Neural progenitor cell (in vitro differentiated cells): ENCODE results near the gene ARHGEF19. TPM values are rescaled to one million over a fixed set of nuclear protein-coding genes. Genes with fewer than 3 reads are reported as not detected.

Source experiments
- DNase-seq: peaks from one replicate; pipeline ENCODE4 v3.0.0-alpha.2; 2016; ENCODE audit warnings: low spot score
- H2AFZ ChIP-seq: fragments of 200-600 bp; sonication (generic); replicated peaks from 2 replicates; pipeline ENCODE4 v1.6.1; 2016; ENCODE audit warnings: antibody characterized with exemption
- H3F3A ChIP-seq: fragments of 200-600 bp; sonication (generic); 2 replicates; pipeline ENCODE4 v1.6.1; 2016; ENCODE audit warnings: antibody characterized with exemption, low read depth
- H3K27ac ChIP-seq: fragments of 200-600 bp; sonication (generic); 2 replicates; pipeline ENCODE4 v1.5.1; 2016; ENCODE audit warnings: mild to moderate bottlenecking
- H3K27me3 ChIP-seq: fragments of 200-600 bp; sonication (generic); 2 replicates; pipeline ENCODE4 v1.6.1; 2016; ENCODE audit warnings: mild to moderate bottlenecking, moderate library complexity
- H3K36me3 ChIP-seq: fragments of 200-600 bp; sonication (generic); 2 replicates; pipeline ENCODE4 v1.5.1; 2016
- H3K4me1 ChIP-seq: fragments of 200-600 bp; sonication (generic); 2 replicates; pipeline ENCODE4 v1.6.1; 2016; ENCODE audit warnings: mixed run types
- H3K4me2 ChIP-seq: fragments of 200-600 bp; sonication (generic); 2 replicates; pipeline ENCODE4 v1.6.1; 2016
- H3K4me3 ChIP-seq: fragments of 200-600 bp; sonication (generic); 2 replicates; pipeline ENCODE4 v1.5.1; 2016
- H3K79me2 ChIP-seq: fragments of 200-600 bp; sonication (generic); 2 replicates; pipeline ENCODE4 v1.6.1; 2016; ENCODE audit warnings: low read depth
- H3K9ac ChIP-seq: fragments of 200-600 bp; sonication (generic); 2 replicates; pipeline ENCODE4 v1.6.1; 2016
- H3K9me3 ChIP-seq: fragments of 200-600 bp; sonication (generic); 2 replicates; pipeline ENCODE4 v1.5.1; 2016; ENCODE audit warnings: low read depth
- H4K20me1 ChIP-seq: fragments of 200-600 bp; sonication (generic); 2 replicates; pipeline ENCODE4 v1.6.1; 2016; ENCODE audit warnings: low read depth
- H3K27ac Mint-ChIP-seq: 3 replicates; pipeline ENCODE4 v1.8.0; 2021; ENCODE audit warnings: mixed read lengths
- H3K27me3 Mint-ChIP-seq: 2 replicates; pipeline ENCODE4 v1.8.0; 2022; ENCODE audit warnings: low read depth, mild to moderate bottlenecking, inconsistent platforms, moderate library complexity, mixed read lengths; ENCODE audit not compliant: insufficient read depth
- H3K36me3 Mint-ChIP-seq: 3 replicates; pipeline ENCODE4 v1.8.0; 2021; ENCODE audit warnings: mixed read lengths
- H3K4me1 Mint-ChIP-seq: 3 replicates; pipeline ENCODE4 v1.8.0; 2021; ENCODE audit warnings: mixed read lengths
- H3K4me3 Mint-ChIP-seq: 3 replicates; pipeline ENCODE4 v1.8.0; 2021; ENCODE audit warnings: mild to moderate bottlenecking, moderate library complexity, mixed read lengths
- H3K9me3 Mint-ChIP-seq: 3 replicates; pipeline ENCODE4 v1.8.0; 2020; ENCODE audit warnings: mixed read lengths
- EZH2 ChIP-seq: fragments of 200-600 bp; sonication (generic); IDR thresholded peaks from 2 replicates; pipeline ENCODE4 v1.6.1; 2017; ENCODE audit warnings: antibody characterized with exemption, mild to moderate bottlenecking, moderate library complexity
- EZH2phosphoT487 ChIP-seq: fragments of 200-600 bp; sonication (generic); IDR thresholded peaks from 2 replicates; pipeline ENCODE4 v1.6.1; 2017; ENCODE audit warnings: antibody characterized with exemption
- total RNA-seq: library from RNA; depleted of rRNA; stranded (reverse); fragments of >200 nt; gene quantifications from 2 replicates; pipeline ENCODE4 v1.2.3, GENCODE V29; 2015; ENCODE audit warnings: low replicate concordance
- TF ChIP-seq, protein P1 (sequence below): fragments of 200-600 bp; sonication (generic); IDR thresholded peaks from 2 replicates; pipeline ENCODE4 v1.5.1; 2017; ENCODE audit warnings: antibody characterized with exemption, mild to moderate bottlenecking

ARHGEF19 gene
- total RNA-seq, result 10.9 and 22.2 TPM in 2 replicates

DNA sequence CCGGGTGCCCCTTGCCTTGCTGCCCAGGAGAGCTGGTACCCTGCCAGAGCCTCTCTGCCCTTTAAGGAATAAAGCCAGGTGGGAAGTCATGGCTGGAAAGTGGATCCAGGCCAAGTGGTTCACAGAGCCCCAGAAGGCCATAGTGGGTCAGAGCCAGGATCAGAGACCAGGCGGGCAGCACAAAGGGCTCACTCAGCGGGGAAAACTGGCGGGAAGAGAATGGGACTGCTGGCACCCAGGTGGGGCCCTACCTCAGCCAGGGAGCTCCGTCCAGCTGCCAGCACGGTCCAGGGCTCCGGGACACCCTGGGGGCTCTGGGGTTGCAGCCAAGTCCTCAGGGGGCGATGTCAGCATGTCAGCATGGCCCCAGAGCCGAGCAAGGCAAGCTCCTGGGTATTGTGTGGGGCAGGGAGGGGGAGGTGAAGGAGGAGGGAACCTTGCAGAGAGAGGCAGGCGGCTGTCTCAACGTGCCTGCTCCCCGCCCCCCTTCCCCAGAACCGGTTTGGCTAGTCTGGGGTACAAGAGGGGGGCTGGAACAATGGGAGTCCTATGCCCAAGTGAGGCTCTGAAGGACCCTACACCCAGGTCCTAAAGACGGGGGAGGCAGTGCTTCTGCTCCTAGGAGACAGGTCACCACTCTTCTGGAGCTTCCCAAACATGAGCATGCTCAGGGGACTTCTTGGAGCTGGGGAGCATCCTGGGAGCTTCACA is at the start of gene ARHGEF19:
Gene ARHGEF19, minus strand, starts transcription at position 402 of the 711 bp plus-strand sequence. CDS start 3,598 bp downstream, outside the sequence.
- peaks cover 25% of the 10 kb centered on the region for H3F3A ChIP-seq
- Mint-ChIP-seq H3K27ac (peak within 1 kb of the TSS; percentile 35), H3K27me3 (peaks cover 16% of the 10 kb centered on the region), H3K36me3 (no peaks in the 10 kb centered on the region), H3K4me1 (peaks cover 35% of the 10 kb centered on the region), H3K9me3 (no peaks in the 10 kb centered on the region), H3K4me3 (no peak within 1 kb of the TSS)
- H2AFZ ChIP-seq, result peak within 1 kb of the TSS; percentile 82
- peaks cover 20% of the 10 kb centered on the region for H3K4me1 ChIP-seq
- peak within 1 kb of the TSS; percentile 18 for H3K9ac ChIP-seq
- DNase-seq, result peak; percentile 54
- peak within 1 kb of the TSS; percentile 37 for H3K4me3 ChIP-seq
- no peaks in the 10 kb centered on the region for H3K79me2 ChIP-seq
- H3K27ac ChIP-seq, result no peak within 1 kb of the TSS
- H3K36me3 ChIP-seq, result no peaks in the 10 kb centered on the region
- no peaks in the 10 kb centered on the region for H4K20me1 ChIP-seq
- peaks cover 21% of the 10 kb centered on the region for H3K27me3 ChIP-seq
- H3K4me2 ChIP-seq, result peak within 1 kb of the TSS; percentile 72
- no peaks in the 10 kb centered on the region for H3K9me3 ChIP-seq
- TF ChIP-seq EZH2phosphoT487 (no peak), EZH2 (no peak)
- TF ChIP-seq, protein P1, sequence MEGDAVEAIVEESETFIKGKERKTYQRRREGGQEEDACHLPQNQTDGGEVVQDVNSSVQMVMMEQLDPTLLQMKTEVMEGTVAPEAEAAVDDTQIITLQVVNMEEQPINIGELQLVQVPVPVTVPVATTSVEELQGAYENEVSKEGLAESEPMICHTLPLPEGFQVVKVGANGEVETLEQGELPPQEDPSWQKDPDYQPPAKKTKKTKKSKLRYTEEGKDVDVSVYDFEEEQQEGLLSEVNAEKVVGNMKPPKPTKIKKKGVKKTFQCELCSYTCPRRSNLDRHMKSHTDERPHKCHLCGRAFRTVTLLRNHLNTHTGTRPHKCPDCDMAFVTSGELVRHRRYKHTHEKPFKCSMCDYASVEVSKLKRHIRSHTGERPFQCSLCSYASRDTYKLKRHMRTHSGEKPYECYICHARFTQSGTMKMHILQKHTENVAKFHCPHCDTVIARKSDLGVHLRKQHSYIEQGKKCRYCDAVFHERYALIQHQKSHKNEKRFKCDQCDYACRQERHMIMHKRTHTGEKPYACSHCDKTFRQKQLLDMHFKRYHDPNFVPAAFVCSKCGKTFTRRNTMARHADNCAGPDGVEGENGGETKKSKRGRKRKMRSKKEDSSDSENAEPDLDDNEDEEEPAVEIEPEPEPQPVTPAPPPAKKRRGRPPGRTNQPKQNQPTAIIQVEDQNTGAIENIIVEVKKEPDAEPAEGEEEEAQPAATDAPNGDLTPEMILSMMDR, result no peak

DNA sequence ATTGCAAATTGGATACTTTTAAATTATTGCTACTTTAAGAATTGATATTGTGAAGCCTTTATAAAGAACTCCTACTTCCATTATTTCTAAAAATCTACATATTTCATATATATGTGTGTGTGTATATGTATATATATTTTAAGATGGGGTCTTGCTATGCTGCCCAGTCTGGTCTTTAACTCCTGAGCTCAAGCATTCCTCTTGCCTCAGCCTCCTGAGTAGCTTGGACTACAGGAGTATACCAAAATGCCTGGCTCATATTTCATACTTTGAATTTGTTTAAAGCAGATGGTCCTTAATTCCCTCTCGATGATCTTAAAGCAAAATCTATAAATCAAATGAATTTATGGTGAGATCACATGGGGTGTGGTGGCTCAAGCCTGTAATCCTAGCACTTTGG is 49.6 kb upstream of the ARHGEF19 start:
- H3F3A ChIP-seq, result no peaks in the 10 kb centered on the region
- peaks cover 44% of the 10 kb centered on the region for H3K79me2 ChIP-seq
- TF ChIP-seq, protein P1, result no peak
- no peak for TF ChIP-seq EZH2
- no peak for TF ChIP-seq EZH2phosphoT487
- peaks cover 2% of the 10 kb centered on the region for H3K4me1 ChIP-seq
- Mint-ChIP-seq H3K36me3 (peaks cover 4% of the 10 kb centered on the region), H3K4me3 (no peak overlapping the region), H3K9me3 (no peaks in the 10 kb centered on the region), H3K4me1 (peaks cover 11% of the 10 kb centered on the region), H3K27me3 (no peaks in the 10 kb centered on the region), H3K27ac (no peak overlapping the region)
- H3K4me2 ChIP-seq, result no peak overlapping the region
- no peaks in the 10 kb centered on the region for H3K36me3 ChIP-seq
- H3K4me3 ChIP-seq, result no peak overlapping the region
- H3K27ac ChIP-seq, result no peak overlapping the region
- H3K9ac ChIP-seq, result no peak overlapping the region
- no peaks in the 10 kb centered on the region for H3K27me3 ChIP-seq
- H3K9me3 ChIP-seq, result no peaks in the 10 kb centered on the region
- H4K20me1 ChIP-seq, result peaks cover 20% of the 10 kb centered on the region
- H2AFZ ChIP-seq, result no peak overlapping the region
- no peak for DNase-seq

- Histone ChIP-seq H4K20me1 (peaks cover 25% of the 10 kb centered on the region), H3K27me3 (no peaks in the 10 kb centered on the region), H3K9me3 (no peaks in the 10 kb centered on the region), H2AFZ (no peak overlapping the region), H3K4me3 (no peak overlapping the region), H3K9ac (no peak overlapping the region), H3K36me3 (no peaks in the 10 kb centered on the region), H3K4me2 (no peak overlapping the region), H3F3A (no peaks in the 10 kb centered on the region), H3K4me1 (peaks cover 2% of the 10 kb centered on the region), H3K79me2 (peaks cover 37% of the 10 kb centered on the region), H3K27ac (peak overlapping the region; percentile 32)
- no peaks in the 10 kb centered on the region for H3K9me3 Mint-ChIP-seq
- H3K4me3 Mint-ChIP-seq, result no peak overlapping the region
- peaks cover 9% of the 10 kb centered on the region for H3K36me3 Mint-ChIP-seq
- H3K27ac Mint-ChIP-seq, result no peak overlapping the region
- no peak for DNase-seq
- no peaks in the 10 kb centered on the region for H3K27me3 Mint-ChIP-seq
- no peak for TF ChIP-seq EZH2
- peaks cover 3% of the 10 kb centered on the region for H3K4me1 Mint-ChIP-seq
Measured at GRCh38 chr1:16260814-16261213, 48.4 kb upstream of the ARHGEF19 start.

GRCh38 chr1:16258591-16259135 is 46.2 kb upstream of the ARHGEF19 start:
- peaks cover 30% of the 10 kb centered on the region for H3K79me2 ChIP-seq
- no peaks in the 10 kb centered on the region for H3K27me3 ChIP-seq
- H3K9me3 ChIP-seq, result no peaks in the 10 kb centered on the region
- H4K20me1 ChIP-seq, result peaks cover 25% of the 10 kb centered on the region
- DNase-seq, result no peak
- no peak overlapping the region for H3K4me3 ChIP-seq
- peaks cover 11% of the 10 kb centered on the region for H3K36me3 Mint-ChIP-seq
- no peak overlapping the region for H3K27ac Mint-ChIP-seq
- TF ChIP-seq, protein P1, result no peak
- TF ChIP-seq EZH2phosphoT487 (no peak), EZH2 (no peak)
- H3K27me3 Mint-ChIP-seq, result no peaks in the 10 kb centered on the region
- no peak overlapping the region for H3K4me3 Mint-ChIP-seq
- no peaks in the 10 kb centered on the region for H3K9me3 Mint-ChIP-seq
- peaks cover 3% of the 10 kb centered on the region for H3K36me3 ChIP-seq
- no peak overlapping the region for H3K4me2 ChIP-seq
- H3F3A ChIP-seq, result no peaks in the 10 kb centered on the region
- H3K4me1 ChIP-seq, result peaks cover 2% of the 10 kb centered on the region
- no peak overlapping the region for H2AFZ ChIP-seq
- no peak overlapping the region for H3K27ac ChIP-seq
- peaks cover 3% of the 10 kb centered on the region for H3K4me1 Mint-ChIP-seq
- no peak overlapping the region for H3K9ac ChIP-seq
